ENCODE data around the gene C16orf46. TPM values are rescaled to one million over a fixed set of nuclear protein-coding genes. Genes with fewer than 3 reads are reported as not detected.

Gene C16orf46
- total and polyA plus RNA-seq, 2 experiments from 2014 or later, result 0.59 to 1.4 TPM

- no peak for TF ChIP-seq ETS1 (IDR thresholded peaks at IDR 0.05)
- no peak for TF ChIP-seq JUNB (IDR thresholded peaks at IDR 0.05; ENCODE audit: unreplicated experiment)
Observed at GRCh38 chr16:81070979-81071378, 6.1 kb downstream of the C16orf46 start (continued).

- ATAC-seq (no peak), DNase-seq (ENCODE audit: low spot score) (no peak)
- Histone ChIP-seq H3K79me2 (replicated peaks; ENCODE audit: insufficient read depth) (no peaks in the 10 kb centered on the region), H3K4me3 (no peak overlapping the region), H3F3A (replicated peaks; ENCODE audit: low read depth) (no peaks in the 10 kb centered on the region), H3K4me2 (no peak overlapping the region), H3K36me3 (ENCODE audit: insufficient read depth) (no peaks in the 10 kb centered on the region), H3K9me2 (ENCODE audit: insufficient read depth) (no peaks in the 10 kb centered on the region), H3K4me1 (ENCODE audit: insufficient read depth) (peaks cover 9% of the 10 kb centered on the region; the same call in 1 of the 2 replicates), H4K20me1 (replicated peaks; ENCODE audit: insufficient read depth) (no peaks in the 10 kb centered on the region), H3K27ac (ENCODE audit: low read depth) (no peak overlapping the region), H2AFZ (no peak overlapping the region), H3K27me3 (ENCODE audit: insufficient read depth) (no peaks in the 10 kb centered on the region)
- Mint-ChIP-seq H3K27ac (no peak overlapping the region), H3K27me3 (ENCODE audit: insufficient read depth, low read depth, poor library complexity) (peaks cover 2% of the 10 kb centered on the region), H3K4me3 (no peak overlapping the region), H3K9me3 (no peaks in the 10 kb centered on the region), H3K36me3 (ENCODE audit: low read depth) (no peaks in the 10 kb centered on the region), H3K4me1 (peaks cover 14% of the 10 kb centered on the region)
- no peak for TF ChIP-seq ETS1 (IDR thresholded peaks at IDR 0.05)
- TF ChIP-seq ZNF331 (CRISPR knock-in tag; IDR thresholded peaks at IDR 0.05; ENCODE audit: low read depth), result no peak
- no peak for TF ChIP-seq STAT1 (IDR thresholded peaks at IDR 0.05; ENCODE audit: unreplicated experiment)
- no peak for TF ChIP-seq CTCF (conservative IDR thresholded peaks at IDR 0.05; ENCODE audit: low read depth in 2 of 2)
- no peak for TF ChIP-seq CREB1 (CRISPR knock-in tag; IDR thresholded peaks at IDR 0.05; ENCODE audit: low read depth)
- no peak for TF ChIP-seq JUNB (IDR thresholded peaks at IDR 0.05; ENCODE audit: unreplicated experiment)
- no peak for TF ChIP-seq POLR2AphosphoS5 (IDR thresholded peaks at IDR 0.05; ENCODE audit: low read depth)
- no peak for TF ChIP-seq EZH2 (IDR thresholded peaks at IDR 0.05; ENCODE audit: low read depth, unreplicated experiment)
- TF ChIP-seq ZNF114 (CRISPR knock-in tag; IDR thresholded peaks at IDR 0.05), result no peak
- TF ChIP-seq EZH2phosphoT487 (IDR thresholded peaks at IDR 0.05; ENCODE audit: unreplicated experiment), result no peak
- TF ChIP-seq NANOG (IDR thresholded peaks at IDR 0.05; ENCODE audit: borderline replicate concordance), result no peak
- no peak for TF ChIP-seq REST (IDR thresholded peaks at IDR 0.05; ENCODE audit: unreplicated experiment)
Observed at GRCh38 chr16:81069063-81069462, 8.0 kb downstream of the C16orf46 start.

Measured in GM23338 (cell line).